ENCODE measurements around the gene SLC6A1. TPM values are rescaled to one million over a fixed set of nuclear protein-coding genes. Genes with fewer than 3 reads are reported as not detected.

SLC6A1 gene
- total RNA-seq, 1 donor from 2014 or later: not detected

DNA sequence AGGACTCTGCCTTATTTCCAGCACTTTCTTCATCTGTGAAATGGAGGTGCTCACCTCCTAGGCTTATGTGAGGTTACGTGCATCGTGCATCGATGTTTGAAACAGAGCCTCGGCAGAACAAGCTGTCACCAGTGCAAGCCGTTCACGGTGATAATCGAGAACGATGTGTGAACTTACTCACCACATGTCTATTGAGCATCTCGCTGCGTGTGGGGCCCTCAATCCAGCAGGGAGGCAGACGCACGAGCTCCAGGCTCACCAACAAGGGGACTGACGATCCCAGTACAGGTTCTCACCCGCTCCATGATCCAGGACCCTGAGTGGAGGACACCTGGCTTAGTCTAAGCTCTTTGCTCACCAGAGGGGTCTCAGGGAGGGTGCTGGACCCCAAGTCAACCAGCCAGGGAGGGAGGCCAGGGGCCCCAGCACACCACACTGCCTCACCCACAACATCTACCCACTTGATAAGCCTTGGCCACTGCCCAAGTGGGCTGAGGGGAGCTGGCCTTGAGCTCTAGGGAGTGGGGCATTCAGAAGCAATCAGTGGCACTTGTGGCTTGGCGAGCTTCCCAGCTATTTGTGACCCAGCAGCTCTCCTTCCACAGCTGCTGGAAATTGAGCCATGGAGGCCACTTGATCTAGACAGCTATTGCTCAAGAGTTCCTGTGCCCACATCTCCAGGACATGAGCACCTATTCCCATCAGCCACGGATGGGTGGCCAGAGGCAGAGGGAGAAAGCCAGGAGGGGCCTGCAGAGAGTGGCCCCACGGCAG, 34.4 kb upstream of the SLC6A1 start:
- intact Hi-C loops (cut with micrococcal nuclease): no loop called here
- no peak overlapping the region for H3K4me3 Mint-ChIP-seq
- no peaks in the 10 kb centered on the region for H3K36me3 Mint-ChIP-seq (ENCODE audit: low read depth)
- DNase-seq: no peak
- no peaks in the 10 kb centered on the region for H3K27me3 Mint-ChIP-seq
- no peaks in the 10 kb centered on the region for H3K4me1 Mint-ChIP-seq
- no peak overlapping the region for H3K27ac Mint-ChIP-seq
- H3K9me3 Mint-ChIP-seq: no peaks in the 10 kb centered on the region

DNA sequence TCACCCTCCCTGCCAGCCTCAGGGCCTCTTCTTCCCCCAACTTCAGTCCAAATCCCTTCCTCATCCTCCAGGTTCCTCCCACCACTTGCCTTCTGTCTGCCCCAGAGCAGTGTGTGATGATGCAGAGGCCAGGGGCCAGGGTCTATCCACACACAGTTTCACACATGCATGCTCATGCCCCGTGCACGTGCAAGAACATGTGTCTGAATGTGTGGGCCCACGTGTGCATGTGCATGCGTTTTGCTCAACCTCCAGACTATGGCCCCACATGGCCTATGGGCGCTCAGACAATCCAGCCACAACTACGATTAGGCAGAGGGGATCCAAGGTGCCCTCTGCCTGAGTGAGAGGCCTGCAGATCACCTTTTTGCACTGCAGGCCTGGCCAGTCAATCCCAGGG, 32.3 kb upstream of the SLC6A1 start:
- no peak overlapping the region for H3K27ac Mint-ChIP-seq
- intact Hi-C loops (cut with micrococcal nuclease): no loop called here
- no peak overlapping the region for H3K4me3 Mint-ChIP-seq
- no peak for DNase-seq
- no peaks in the 10 kb centered on the region for H3K9me3 Mint-ChIP-seq
- H3K27me3 Mint-ChIP-seq: no peaks in the 10 kb centered on the region
- H3K4me1 Mint-ChIP-seq: no peaks in the 10 kb centered on the region
- no peaks in the 10 kb centered on the region for H3K36me3 Mint-ChIP-seq (ENCODE audit: low read depth)

DNA sequence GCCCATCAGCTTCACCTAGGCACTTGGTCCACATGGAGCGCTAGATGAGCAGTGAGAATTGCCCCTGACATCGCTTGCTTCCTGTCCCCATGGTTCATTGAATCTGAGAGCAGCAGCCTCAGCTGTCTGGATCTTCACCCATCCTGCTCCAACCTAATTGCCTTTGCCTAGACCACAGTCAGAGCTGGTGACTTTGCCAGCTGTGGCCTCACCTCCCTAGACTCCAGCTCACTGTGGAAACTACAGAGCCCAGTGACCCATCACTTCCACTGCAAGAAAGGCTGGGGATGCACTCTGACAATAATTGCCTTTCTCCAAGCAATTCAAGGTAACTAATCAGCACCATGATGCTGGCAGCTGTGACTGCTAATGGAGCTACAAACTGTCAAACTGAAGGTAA, 30.6 kb upstream of the SLC6A1 start:
- no peaks in the 10 kb centered on the region for H3K4me1 Mint-ChIP-seq
- DNase-seq: no peak
- H3K27me3 Mint-ChIP-seq: no peaks in the 10 kb centered on the region
- H3K36me3 Mint-ChIP-seq (ENCODE audit: low read depth): no peaks in the 10 kb centered on the region
- H3K4me3 Mint-ChIP-seq: no peak overlapping the region
- no peak overlapping the region for H3K27ac Mint-ChIP-seq
- intact Hi-C loops (cut with micrococcal nuclease): no loop called here
- no peaks in the 10 kb centered on the region for H3K9me3 Mint-ChIP-seq

DNA sequence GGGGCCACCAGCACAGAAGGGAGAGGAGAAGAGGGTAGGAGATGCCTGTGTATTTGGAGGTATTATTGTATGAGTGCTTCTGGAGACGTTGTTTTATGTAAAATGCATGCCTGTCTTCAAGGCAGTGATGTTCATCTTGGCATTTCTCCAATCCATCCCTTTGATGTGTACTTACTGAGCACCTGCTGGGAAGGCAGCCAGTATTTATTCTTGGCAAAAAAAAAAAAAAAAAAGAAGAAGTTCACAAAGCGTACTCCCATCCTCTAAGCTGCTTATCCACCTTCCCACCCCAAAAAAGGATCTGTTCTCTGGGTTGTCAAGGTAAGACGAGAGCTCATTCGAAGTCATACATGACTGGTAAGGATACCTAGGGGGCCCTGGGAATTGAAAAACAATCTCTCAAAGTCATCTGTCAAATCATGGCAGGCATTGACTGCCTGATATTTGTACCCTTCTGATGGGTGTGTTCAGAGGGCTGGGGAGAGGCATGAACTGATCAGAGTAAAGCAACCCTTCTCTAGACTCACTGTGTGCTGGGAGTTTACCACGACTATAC, 30.0 kb upstream of the SLC6A1 start:
- Mint-ChIP-seq H3K4me3 (no peak overlapping the region), H3K9me3 (no peaks in the 10 kb centered on the region), H3K27me3 (no peaks in the 10 kb centered on the region), H3K27ac (no peak overlapping the region), H3K4me1 (no peaks in the 10 kb centered on the region), H3K36me3 (ENCODE audit: low read depth) (no peaks in the 10 kb centered on the region)
- intact Hi-C loops (cut with micrococcal nuclease): no loop called here
- DNase-seq: no peak

DNA sequence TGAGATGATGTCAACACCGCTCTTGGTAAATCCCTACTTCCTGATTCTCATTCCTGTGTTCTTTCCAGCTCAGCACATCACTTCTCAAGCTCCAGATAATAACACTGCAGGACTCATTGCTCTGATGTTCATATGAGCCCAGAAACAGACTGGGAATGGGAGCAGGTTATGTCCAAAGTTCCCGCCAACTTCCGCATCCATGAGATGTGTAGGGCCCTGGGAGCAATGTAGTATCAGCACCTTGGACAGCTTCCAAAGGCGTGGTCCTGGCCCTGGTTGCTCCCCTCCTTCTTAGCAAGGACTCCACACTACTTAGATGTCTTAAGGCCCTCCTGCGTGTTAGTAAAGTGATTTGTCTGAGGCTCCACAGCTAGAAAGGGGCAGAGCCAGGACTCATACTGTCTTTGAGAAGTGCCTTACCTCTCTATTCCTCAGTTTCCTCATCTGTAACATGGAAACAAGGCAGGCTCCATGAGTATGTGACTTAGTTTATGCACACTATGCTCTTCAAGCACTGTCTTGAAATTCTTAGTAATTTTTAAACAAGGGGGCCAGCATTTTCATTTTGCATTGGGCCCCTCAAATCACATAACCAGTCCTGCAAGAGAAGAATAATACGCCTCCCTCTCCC, 27.9 kb upstream of the SLC6A1 start:
- Mint-ChIP-seq H3K9me3 (no peaks in the 10 kb centered on the region), H3K4me3 (no peak overlapping the region), H3K36me3 (ENCODE audit: low read depth) (no peaks in the 10 kb centered on the region), H3K27ac (no peak overlapping the region), H3K27me3 (no peaks in the 10 kb centered on the region), H3K4me1 (no peaks in the 10 kb centered on the region)
- intact Hi-C loops (cut with micrococcal nuclease): no loop called here
- DNase-seq: peak; percentile 67

DNA sequence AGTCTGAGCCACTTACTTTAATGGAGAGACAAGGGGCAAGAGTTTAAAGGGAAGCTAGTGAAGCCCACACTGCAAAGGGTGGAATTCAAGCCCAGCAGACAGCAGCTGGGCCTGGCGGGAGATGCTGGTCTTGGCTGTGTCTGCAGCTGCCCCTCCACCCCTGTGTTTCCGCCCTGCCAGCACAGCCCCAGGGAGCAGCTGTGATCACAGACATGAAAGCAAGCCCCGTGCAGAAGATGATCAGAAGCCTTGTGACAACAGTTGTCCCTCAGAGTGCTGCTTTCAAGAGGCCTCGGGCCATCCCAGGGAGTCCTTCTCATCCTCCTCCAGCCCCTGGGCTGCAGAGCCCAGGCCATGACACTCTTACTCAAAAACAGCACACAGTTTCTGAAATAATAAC, 24.1 kb upstream of the SLC6A1 start:
- Mint-ChIP-seq H3K4me1 (no peaks in the 10 kb centered on the region), H3K36me3 (ENCODE audit: low read depth) (no peaks in the 10 kb centered on the region), H3K27me3 (peaks cover 2% of the 10 kb centered on the region), H3K27ac (no peak overlapping the region), H3K9me3 (no peaks in the 10 kb centered on the region), H3K4me3 (no peak overlapping the region)
- intact Hi-C loops (cut with micrococcal nuclease): no loop called here
- no peak for DNase-seq

DNA sequence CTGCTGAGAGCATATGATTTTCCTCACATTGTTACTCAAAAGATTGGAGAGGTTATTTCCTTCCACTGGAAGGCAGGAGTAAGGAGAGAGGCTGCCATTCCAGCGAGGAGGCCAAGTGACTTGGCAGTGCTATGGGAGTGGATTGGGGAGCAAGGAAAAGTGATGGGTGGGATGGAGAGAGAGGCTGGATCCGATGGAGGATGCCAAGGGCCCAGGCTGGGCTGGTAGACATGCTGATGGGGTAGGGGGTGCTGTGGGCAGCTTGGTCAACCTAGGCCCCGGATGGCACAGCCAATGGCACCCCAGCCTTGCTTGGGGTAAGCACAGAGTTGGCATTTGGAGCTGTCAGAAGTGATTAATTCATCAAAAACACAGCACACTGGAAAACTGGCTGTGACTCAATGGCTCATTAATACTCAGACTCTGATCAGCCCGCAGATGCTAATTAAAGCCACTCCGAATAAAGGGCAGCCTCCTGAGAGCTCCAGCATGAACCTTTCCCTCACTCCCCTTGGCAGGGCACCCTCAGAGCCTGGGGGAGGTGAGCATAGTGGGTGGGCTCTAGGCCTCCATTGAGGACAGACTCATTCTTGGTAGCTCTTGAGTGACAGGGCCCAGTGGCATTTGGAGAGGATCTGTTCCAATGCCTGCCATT, 22.1 kb upstream of the SLC6A1 start:
- H3K4me3 Mint-ChIP-seq: no peak overlapping the region
- intact Hi-C loops (cut with micrococcal nuclease): no loop called here
- H3K36me3 Mint-ChIP-seq (ENCODE audit: low read depth): no peaks in the 10 kb centered on the region
- peaks cover 4% of the 10 kb centered on the region for H3K27me3 Mint-ChIP-seq
- no peak for DNase-seq
- no peaks in the 10 kb centered on the region for H3K4me1 Mint-ChIP-seq
- no peak overlapping the region for H3K27ac Mint-ChIP-seq
- no peaks in the 10 kb centered on the region for H3K9me3 Mint-ChIP-seq

DNA sequence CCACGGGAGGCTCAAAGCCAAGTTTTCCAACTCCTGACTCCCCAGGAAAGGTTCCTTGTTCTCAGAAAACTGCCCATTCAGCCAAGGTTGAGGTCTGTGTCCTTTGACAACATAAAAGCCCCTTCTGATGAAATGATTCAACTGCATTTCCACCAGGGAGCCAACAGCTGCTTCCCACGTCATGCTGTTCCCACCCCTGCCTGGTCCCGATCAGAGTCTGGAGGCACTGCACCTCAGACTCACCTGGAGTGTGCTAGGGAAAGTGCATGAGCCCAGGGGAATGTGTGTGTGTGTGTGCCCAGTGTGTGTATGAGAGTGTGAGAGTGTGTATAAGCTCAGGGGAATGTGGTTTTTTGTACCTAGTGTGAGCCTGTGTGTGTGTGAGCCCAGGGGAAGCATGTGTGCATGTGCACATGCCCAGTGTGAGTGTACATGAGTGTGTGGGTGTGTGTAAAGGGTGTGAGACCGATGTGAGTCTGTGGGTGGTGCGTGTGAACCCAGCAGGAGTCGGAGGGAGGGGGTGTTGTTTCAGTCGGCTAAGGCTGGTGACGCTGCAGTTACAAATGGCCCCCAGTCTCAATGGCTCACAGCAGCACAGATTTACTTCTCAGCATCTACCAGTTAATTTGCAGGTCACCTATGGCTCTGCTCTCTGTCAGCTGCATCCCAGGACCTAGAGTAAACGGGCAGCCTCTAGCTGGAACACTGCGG, 20.3 kb upstream of the SLC6A1 start:
- Mint-ChIP-seq H3K4me3 (no peak overlapping the region), H3K27ac (no peak overlapping the region), H3K36me3 (ENCODE audit: low read depth) (no peaks in the 10 kb centered on the region), H3K27me3 (peaks cover 4% of the 10 kb centered on the region), H3K9me3 (no peaks in the 10 kb centered on the region), H3K4me1 (no peaks in the 10 kb centered on the region)
- intact Hi-C loops (cut with micrococcal nuclease): no loop called here
- no peak for DNase-seq

DNA sequence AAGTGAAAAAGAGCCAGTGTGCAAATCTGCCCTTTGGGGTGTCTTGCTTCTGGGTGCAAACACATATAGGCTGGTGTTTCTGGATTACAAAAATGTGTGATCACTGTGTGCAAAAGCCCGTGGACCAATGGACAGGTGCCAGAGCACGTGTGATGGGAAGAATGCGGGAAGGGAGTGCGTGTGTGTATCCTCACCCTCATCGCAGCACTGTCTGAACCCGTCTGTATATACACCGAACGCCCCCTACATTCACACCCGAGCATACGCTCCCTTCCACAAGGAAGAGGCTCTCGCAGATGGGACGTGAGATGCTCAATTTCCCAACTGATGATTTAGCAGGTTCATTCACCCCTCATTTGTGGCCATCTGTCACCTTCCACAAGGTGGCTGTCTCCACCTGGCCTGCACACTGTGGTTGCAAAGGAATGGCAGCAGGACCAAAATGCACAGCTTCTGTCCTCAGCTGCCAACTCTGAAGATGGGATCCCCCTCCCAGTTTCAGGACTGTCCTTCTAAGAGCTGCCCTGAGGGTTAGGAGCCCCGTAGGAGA, 19.4 kb upstream of the SLC6A1 start:
- Mint-ChIP-seq H3K27me3 (peaks cover 4% of the 10 kb centered on the region), H3K4me3 (no peak overlapping the region), H3K27ac (no peak overlapping the region), H3K36me3 (ENCODE audit: low read depth) (no peaks in the 10 kb centered on the region), H3K4me1 (no peaks in the 10 kb centered on the region), H3K9me3 (no peaks in the 10 kb centered on the region)
- intact Hi-C loops (cut with micrococcal nuclease): no loop called here
- DNase-seq: no peak

DNA sequence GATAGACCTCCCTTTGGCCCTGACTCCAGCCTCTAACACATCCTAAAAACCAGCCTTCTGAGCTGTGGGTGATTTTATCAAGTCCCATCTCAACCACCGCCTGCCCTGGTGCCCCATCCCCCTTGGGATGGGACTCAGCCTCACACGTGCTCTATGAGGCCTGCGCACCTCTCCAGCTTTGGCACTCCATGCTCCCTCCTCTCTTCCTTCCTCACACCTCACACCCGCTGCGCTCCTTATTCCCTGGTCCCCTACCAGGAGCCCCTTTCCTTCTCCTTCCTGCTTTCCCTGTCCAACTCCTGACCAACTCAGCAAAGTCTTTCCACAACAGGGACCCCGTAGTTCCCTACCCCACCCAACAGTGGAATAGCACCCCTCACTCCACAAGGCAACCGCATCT, 18.4 kb upstream of the SLC6A1 start:
- no peak for DNase-seq
- H3K4me1 Mint-ChIP-seq: no peaks in the 10 kb centered on the region
- no peaks in the 10 kb centered on the region for H3K9me3 Mint-ChIP-seq
- intact Hi-C loops (cut with micrococcal nuclease): no loop called here
- H3K36me3 Mint-ChIP-seq (ENCODE audit: low read depth): no peaks in the 10 kb centered on the region
- no peak overlapping the region for H3K4me3 Mint-ChIP-seq
- no peak overlapping the region for H3K27ac Mint-ChIP-seq
- peaks cover 4% of the 10 kb centered on the region for H3K27me3 Mint-ChIP-seq

DNA sequence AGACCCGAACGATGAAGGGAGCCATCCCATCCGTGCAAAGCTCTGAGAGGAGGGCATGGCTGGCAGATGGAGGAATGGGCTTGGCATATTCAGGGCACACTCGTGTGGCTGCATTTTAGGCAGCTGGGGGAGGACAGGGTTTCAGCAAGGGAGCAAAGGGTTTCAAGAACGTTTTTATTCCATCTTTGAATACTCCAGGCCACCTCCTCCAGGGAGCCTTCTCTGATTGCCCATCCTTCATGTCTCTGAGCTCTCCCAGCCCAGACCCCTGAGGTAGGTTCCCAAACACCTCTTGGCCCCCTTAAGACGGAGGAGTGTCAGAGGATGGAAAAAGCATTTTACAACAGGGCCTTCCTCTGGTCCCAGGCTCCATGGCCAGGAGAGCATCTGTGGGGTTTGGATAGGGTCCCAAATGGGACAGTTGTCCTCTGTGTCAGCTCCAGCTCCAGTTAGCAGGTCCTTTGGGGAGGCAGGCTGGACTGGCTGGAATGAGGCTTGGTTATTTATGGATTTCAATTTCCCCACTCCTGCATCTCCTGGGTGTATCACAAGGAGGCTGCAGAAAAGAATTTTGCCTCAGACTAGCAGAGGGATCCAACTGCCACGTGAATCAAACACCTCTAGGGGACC, 17.7 kb upstream of the SLC6A1 start:
- H3K27ac Mint-ChIP-seq: no peak overlapping the region
- peaks cover 4% of the 10 kb centered on the region for H3K27me3 Mint-ChIP-seq
- no peak for DNase-seq
- H3K4me3 Mint-ChIP-seq: no peak overlapping the region
- H3K36me3 Mint-ChIP-seq (ENCODE audit: low read depth): no peaks in the 10 kb centered on the region
- intact Hi-C loops (cut with micrococcal nuclease): no loop called here
- no peaks in the 10 kb centered on the region for H3K9me3 Mint-ChIP-seq
- H3K4me1 Mint-ChIP-seq: no peaks in the 10 kb centered on the region

DNA sequence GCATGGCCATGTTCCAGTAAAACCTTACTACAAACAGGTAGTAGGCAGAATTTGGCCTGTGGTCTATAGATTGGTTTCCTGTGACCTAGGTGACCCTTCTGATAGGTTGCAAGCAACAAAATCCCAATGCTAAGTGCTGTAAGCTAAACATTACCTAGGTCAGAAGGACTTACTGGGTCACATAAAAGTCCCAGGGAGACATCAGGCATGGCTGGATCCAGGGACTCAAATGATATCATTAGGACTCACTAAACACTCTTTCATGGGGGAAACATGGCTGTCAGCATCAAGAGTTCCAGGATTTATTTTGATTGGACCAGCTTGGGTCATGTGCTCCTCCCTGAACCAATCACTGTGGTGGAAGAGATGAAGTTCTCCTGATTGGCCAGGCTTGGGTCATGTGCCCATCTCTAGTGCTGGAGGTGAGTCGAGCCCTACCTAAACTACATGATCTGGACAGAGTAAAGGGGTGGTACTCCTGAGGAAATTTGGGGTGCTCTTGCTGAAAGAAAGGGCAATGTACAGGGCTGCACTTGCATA, 16.8 kb upstream of the SLC6A1 start:
- Mint-ChIP-seq H3K36me3 (ENCODE audit: low read depth) (no peaks in the 10 kb centered on the region), H3K4me3 (no peak overlapping the region), H3K27ac (no peak overlapping the region), H3K27me3 (peaks cover 4% of the 10 kb centered on the region), H3K9me3 (no peaks in the 10 kb centered on the region), H3K4me1 (no peaks in the 10 kb centered on the region)
- intact Hi-C loops (cut with micrococcal nuclease): no loop called here
- no peak for DNase-seq

DNA sequence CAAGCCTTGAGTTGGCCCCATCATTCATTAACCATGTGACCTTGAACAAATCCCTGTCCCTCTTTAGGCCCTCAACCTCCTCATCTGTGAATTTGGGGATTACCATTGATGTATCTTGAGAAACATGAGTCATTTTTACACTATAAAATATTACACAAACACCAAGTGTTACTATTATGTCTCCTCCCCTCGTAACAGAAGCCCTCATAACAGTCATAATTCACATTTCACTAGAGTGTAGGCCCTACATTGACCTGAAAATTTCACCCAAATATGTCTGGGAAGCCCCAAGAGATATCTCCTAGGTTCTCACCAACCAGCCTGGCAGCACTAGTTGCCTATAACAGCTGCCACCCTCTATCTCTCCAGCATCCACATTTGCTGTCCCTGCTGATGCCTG, 15.8 kb upstream of the SLC6A1 start:
- Mint-ChIP-seq H3K36me3 (ENCODE audit: low read depth) (no peaks in the 10 kb centered on the region), H3K4me3 (no peak overlapping the region), H3K27ac (no peak overlapping the region), H3K27me3 (peaks cover 4% of the 10 kb centered on the region), H3K9me3 (no peaks in the 10 kb centered on the region), H3K4me1 (no peaks in the 10 kb centered on the region)
- intact Hi-C loops (cut with micrococcal nuclease): no loop called here
- DNase-seq: no peak
